GM12878 (cell line): ENCODE data around the gene CRYL1. TPM values are rescaled to one million over a fixed set of nuclear protein-coding genes. Genes with fewer than 3 reads are reported as not detected.

ENCODE experiments used
- ATAC-seq: fragments of 200-7000 bp; cut with Tn5 transposase; 3 replicates; pipeline ENCODE4 v1.9.1; 2020; ENCODE audit warnings: mild to moderate bottlenecking, moderate library complexity
- BruUV-seq: library from RNA; stranded (reverse); fragments of 400-500 nt; replicated peaks from 2 replicates; lab custom pipeline; 2021; lab: Mats Ljungman, UMichigan
- CTCF ChIA-PET: fragments of 300-600 bp; sonication (Branson Sonifier 250); formaldehyde crosslinking; extraction: SDS; loops from one replicate; lab custom pipeline; 2021; ENCODE audit warnings: inconsistent platforms; lab: Yijun Ruan, JAX
- POLR2A ChIA-PET: fragments of 350-600 bp; formaldehyde crosslinking; extraction: SDS; loops from one replicate; lab custom pipeline; 2021; ENCODE audit warnings: inconsistent platforms; lab: Charles Lee
- RAD21 ChIA-PET: fragments of 300-600 bp; sonication (Branson Sonifier 250); formaldehyde crosslinking; loops from one replicate; lab custom pipeline; 2023; ENCODE audit warnings: antibody characterized with exemption; ENCODE audit not compliant: unreplicated experiment; lab: Charles Lee
- SMC1A ChIA-PET: fragments of 300-600 bp; sonication (Branson Sonifier 250); formaldehyde crosslinking; loops from one replicate; lab custom pipeline; 2023; ENCODE audit not compliant: unreplicated experiment, uncharacterized antibody; lab: Charles Lee
- DNase-seq: peaks from one replicate; pipeline ENCODE4 v3.0.0-alpha.2; 2011; ENCODE audit warnings: low read depth, low spot score
- FAIRE-seq: peaks from 3 replicates; lab custom pipeline; 2011; peaks lifted over from hg19 to GRCh38; lab: Jason Lieb, UNC
- H2AFZ ChIP-seq: 2 replicates; pipeline ENCODE4 v1.6.0; 2011; ENCODE audit warnings: low read depth, low read length, control low read depth; ENCODE audit not compliant: control insufficient read depth
- H3K27ac ChIP-seq: 2 replicates; pipeline ENCODE4 v1.5.1; 2011; ENCODE audit warnings: control low read depth; ENCODE audit not compliant: control insufficient read depth, insufficient read depth
- H3K27me3 ChIP-seq, 2 experiments: replicated peaks in 1 of 2; 2 replicates each; pipeline versions ENCODE4 v1.6.0 to v1.6.1; 2011; ENCODE audit warnings: low read length in 1 of 2; ENCODE audit not compliant: control insufficient read depth in 2 of 2, insufficient read depth in 2 of 2
- H3K36me3 ChIP-seq, 2 experiments: 2 replicates each; pipeline ENCODE4 v1.5.1; 2011; ENCODE audit warnings: low read length in 1 of 2; ENCODE audit not compliant: control insufficient read depth in 2 of 2, insufficient read depth in 2 of 2
- H3K4me1 ChIP-seq: 2 replicates; pipeline ENCODE4 v1.6.1; 2011; ENCODE audit warnings: mild to moderate bottlenecking, low read length, moderate library complexity, mixed read lengths; ENCODE audit not compliant: control insufficient read depth, insufficient read depth
- H3K4me2 ChIP-seq: 2 replicates; pipeline ENCODE4 v1.6.0; 2011; ENCODE audit warnings: control low read depth; ENCODE audit not compliant: control insufficient read depth, insufficient read depth
- H3K4me3 ChIP-seq: fragments of 200-600 bp; sonication (generic); 2 replicates; pipeline ENCODE4 v1.5.1; 2016
- H3K79me2 ChIP-seq: 2 replicates; pipeline ENCODE4 v1.6.0; 2011; ENCODE audit warnings: low read length; ENCODE audit not compliant: control insufficient read depth, insufficient read depth
- H3K9ac ChIP-seq: 2 replicates; pipeline ENCODE4 v1.8.0; 2011; ENCODE audit warnings: low read length, control low read depth, mixed read lengths; ENCODE audit not compliant: control insufficient read depth, insufficient read depth
- H3K9me3 ChIP-seq: replicated peaks from 3 replicates; pipeline ENCODE4 v1.5.1; 2011; ENCODE audit warnings: mild to moderate bottlenecking, low read length; ENCODE audit not compliant: control insufficient read depth, insufficient read depth
- H4K20me1 ChIP-seq: 2 replicates; pipeline ENCODE4 v1.6.0; 2011; ENCODE audit not compliant: control insufficient read depth, insufficient read depth
- BMI1 ChIP-seq: fragments of 450-650 bp; IDR thresholded peaks from 2 replicates; pipeline ENCODE4 v1.6.1; 2016; ENCODE audit warnings: mild to moderate bottlenecking, moderate library complexity, borderline replicate concordance
- CBFB ChIP-seq: IDR thresholded peaks from 2 replicates; pipeline ENCODE4 v1.6.1; 2016; ENCODE audit warnings: antibody characterized with exemption, low read depth
- CBX3 ChIP-seq: fragments of 200-600 bp; sonication (generic); IDR thresholded peaks from 2 replicates; pipeline ENCODE4 v1.6.1; 2016; ENCODE audit warnings: low read depth, borderline replicate concordance
- CHD2 ChIP-seq: IDR thresholded peaks from 2 replicates; pipeline ENCODE4 v1.6.1; 2011; ENCODE audit warnings: low read depth, low read length, improper control_type of control experiment, borderline replicate concordance
- FOXM1 ChIP-seq: IDR thresholded peaks from 2 replicates; pipeline ENCODE4 v1.6.1; 2012; ENCODE audit warnings: low read depth, mild to moderate bottlenecking, inconsistent platforms, low read length, moderate library complexity
- HDGF ChIP-seq: fragments of 450-650 bp; IDR thresholded peaks from 2 replicates; pipeline ENCODE4 v1.6.1; 2016; ENCODE audit warnings: antibody characterized with exemption
- MEF2B ChIP-seq: fragments of 450-650 bp; IDR thresholded peaks from 2 replicates; pipeline ENCODE4 v1.6.1; 2018; ENCODE audit warnings: mild to moderate bottlenecking, moderate library complexity; ENCODE audit not compliant: partially characterized antibody, poor library complexity, severe bottlenecking
- POU2F2 ChIP-seq: IDR thresholded peaks from 3 replicates; pipeline ENCODE4 v1.6.1; 2011; ENCODE audit warnings: low read depth, mild to moderate bottlenecking, low read length, borderline replicate concordance
- REST ChIP-seq: IDR thresholded peaks from 2 replicates; pipeline ENCODE4 v1.6.1; 2012; ENCODE audit warnings: mild to moderate bottlenecking, low read depth, low read length
- SRF ChIP-seq, 2 experiments: IDR thresholded peaks; 2 replicates each; pipeline ENCODE4 v1.6.1; 2011; ENCODE audit warnings: low read depth in 2 of 2, low read length in 2 of 2, mild to moderate bottlenecking in 1 of 2, moderate library complexity in 1 of 2
- ZNF592 ChIP-seq: fragments of 450-650 bp; IDR thresholded peaks from 2 replicates; pipeline ENCODE4 v1.6.1; 2017; ENCODE audit warnings: mild to moderate bottlenecking, moderate library complexity
- WGBS: methylation state at CpG from one replicate; pipeline ENCODE4 v1.1.6; 2016; ENCODE audit warnings: low lambda C conversion rate; ENCODE audit not compliant: insufficient replicate concordance, insufficient coverage; ENCODE audit errors: missing lambda C conversion rate; 5-methylcytosine and 5-hydroxymethylcytosine counted together
- in situ Hi-C: fragments of 300-500 bp; cut with MboI; formaldehyde crosslinking; loops from 9 replicates; pipeline ENCODE4 v1.14.3; 2018; ENCODE audit warnings: mixed read lengths
- intact Hi-C: fragments of 100-400 bp; cut with micrococcal nuclease; formaldehyde crosslinking; loops from one replicate; pipeline ENCODE4 v1.14.2; 2022; ENCODE audit not compliant: unreplicated experiment
- polyA plus RNA-seq, 11 experiments: library from polyadenylated mRNA; depleted of rRNA in 4 of 11; unstranded in 6 of 11; stranded (reverse) in 5 of 11; fragments of >200 nt; fragmentation: Nextera tagmentation in 4 of 11; fragmentation: Illumina TruSeq in 1 of 11; extraction: Ambion mirVana in 4 of 11; extraction: Trizol in 1 of 11; gene quantifications; 1 replicate in 1 of 11; 2 replicates in 10 of 11; pipeline versions ENCODE4 v1.2.1 to v1.2.3, GENCODE V29; 2011 to 2016; ENCODE audit warnings: inconsistent platforms in 2 of 11, missing spikeins in 2 of 11, low read depth in 1 of 11
- total RNA-seq, 4 experiments: library from RNA; depleted of rRNA in 3 of 4; stranded (reverse); fragments of >200 nt in 3 of 4; fragmentation: Illumina TruSeq in 1 of 4; extraction: Trizol in 1 of 4; gene quantifications; 2 replicates each; pipeline versions ENCODE4 v1.2.1 to v1.2.3, GENCODE V29; 2013 to 2021
- TF ChIP-seq, protein P1 (sequence below): fragments of 450-650 bp; IDR thresholded peaks from 2 replicates; pipeline ENCODE4 v1.6.1; 2017; ENCODE audit warnings: borderline replicate concordance

The CRYL1 gene
- total and polyA plus RNA-seq, 10 of the 15 experiments (the other 5 are each of a cell fraction or from before 2014, with no cell fraction given) = 5.5 to 36.7 (median 12.2) TPM

- TF ChIP-seq CBFB = no peak
- no peak for TF ChIP-seq REST
These were observed 24.1 kb downstream of the CRYL1 start (continued) for GRCh38 chr13:20501592-20501991.

GRCh38 chr13:20501120-20501519 lies 24.5 kb downstream of the CRYL1 start:
- DNase-seq (no peak), FAIRE-seq (no peak), ATAC-seq (no peak)
- H2AFZ ChIP-seq = no peak overlapping the region
- RAD21 ChIA-PET = interaction anchor here (1.0 to 1.8 kb wide), 2 partner anchors 304 to 328 kb away, joined by 4 to 5 read pairs; no protein-coding TSS in a partner anchor
- H4K20me1 ChIP-seq = no peaks in the 10 kb centered on the region
- SMC1A ChIA-PET = interaction anchor here (0.6 to 1.1 kb wide), 2 partner anchors 53 to 72 kb away, joined by 3 read pairs; no protein-coding TSS in a partner anchor
- no peaks in the 10 kb centered on the region for H3K4me1 ChIP-seq
- no peaks in the 10 kb centered on the region for H3K9me3 ChIP-seq
- no peaks in the 10 kb centered on the region for H3K79me2 ChIP-seq
- CTCF ChIA-PET = no interaction called here
- POLR2A ChIA-PET = interaction anchor here (1.0 kb wide), 1 partner anchor 35 kb away, joined by 5 read pairs; no protein-coding TSS in a partner anchor
- H3K27me3 ChIP-seq = no peaks in the 10 kb centered on the region
- WGBS = 80% methylated on average over 2 of the region's 2 CpGs
- intact Hi-C loops = no loop called here
- no peak overlapping the region for H3K4me3 ChIP-seq
- no peak overlapping the region for H3K9ac ChIP-seq
- H3K27ac ChIP-seq = no peak overlapping the region
- BruUV-seq = no TSS peak
- no peak overlapping the region for H3K4me2 ChIP-seq
- in situ Hi-C loops = loop anchor here (5.0 kb wide), 1 partner anchor 326 kb away; no protein-coding TSS in a partner anchor
- no peaks in the 10 kb centered on the region for H3K36me3 ChIP-seq
- TF ChIP-seq CBX3 (no peak), CHD2 (no peak), MEF2B (no peak), POU2F2 (no peak), SRF (IDR thresholded peaks at IDR 0.05; ENCODE audit: low read depth in 2 of 2, low read length in 2 of 2) (no peak), HDGF (no peak), BMI1 (no peak), ZNF592 (no peak), FOXM1 (no peak)
- TF ChIP-seq, protein P1, sequence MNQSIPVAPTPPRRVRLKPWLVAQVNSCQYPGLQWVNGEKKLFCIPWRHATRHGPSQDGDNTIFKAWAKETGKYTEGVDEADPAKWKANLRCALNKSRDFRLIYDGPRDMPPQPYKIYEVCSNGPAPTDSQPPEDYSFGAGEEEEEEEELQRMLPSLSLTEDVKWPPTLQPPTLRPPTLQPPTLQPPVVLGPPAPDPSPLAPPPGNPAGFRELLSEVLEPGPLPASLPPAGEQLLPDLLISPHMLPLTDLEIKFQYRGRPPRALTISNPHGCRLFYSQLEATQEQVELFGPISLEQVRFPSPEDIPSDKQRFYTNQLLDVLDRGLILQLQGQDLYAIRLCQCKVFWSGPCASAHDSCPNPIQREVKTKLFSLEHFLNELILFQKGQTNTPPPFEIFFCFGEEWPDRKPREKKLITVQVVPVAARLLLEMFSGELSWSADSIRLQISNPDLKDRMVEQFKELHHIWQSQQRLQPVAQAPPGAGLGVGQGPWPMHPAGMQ = no peak
